HG03196 (cell line): ENCODE measurements around the gene POLG.

Experiments
- ATAC-seq: cut with Tn5 transposase; IDR thresholded peaks from one replicate; pipeline ENCODE4 v1.9.1; 2021; ENCODE audit not compliant: unreplicated experiment

POLG gene

GRCh38 chr15:89327113-89327512 lies 7.5 kb downstream of the POLG start:
- ATAC-seq = no peak

- ATAC-seq = no peak
Observed at GRCh38 chr15:89326316-89326715, 8.3 kb downstream of the POLG start.

GRCh38 chr15:89325039-89325803 lies 9.4 kb downstream of the POLG start:
- no peak for ATAC-seq

- ATAC-seq = no peak
Observed at GRCh38 chr15:89323825-89324224, 10.8 kb downstream of the POLG start.

- no peak for ATAC-seq
Observed at GRCh38 chr15:89322822-89323221, 11.8 kb downstream of the POLG start.

- no peak for ATAC-seq
Observed at GRCh38 chr15:89321521-89322410, 12.9 kb downstream of the POLG start.

- no peak for ATAC-seq
Observed at GRCh38 chr15:89320200-89320599, 14.4 kb downstream of the POLG start.

- no peak for ATAC-seq
Observed at GRCh38 chr15:89319678-89320077, 14.9 kb downstream of the POLG start.

GRCh38 chr15:89317186-89317720 lies 17.4 kb downstream of the POLG start:
- no peak for ATAC-seq

- no peak for ATAC-seq
Observed at GRCh38 chr15:89316504-89316903, 18.1 kb downstream of the POLG start.

- no peak for ATAC-seq
Observed at GRCh38 chr15:89315375-89315929, 19.2 kb downstream of the POLG start.

- no peak for ATAC-seq
Observed at GRCh38 chr15:89309993-89310392, 24.6 kb downstream of the POLG start.

GRCh38 chr15:89308236-89308635 lies 26.4 kb downstream of the POLG start:
- ATAC-seq = no peak

- no peak for ATAC-seq
Observed at GRCh38 chr15:89307791-89308190, 26.8 kb downstream of the POLG start.

GRCh38 chr15:89307046-89307587 lies 27.5 kb downstream of the POLG start:
- no peak for ATAC-seq

GRCh38 chr15:89305395-89305794 lies 29.2 kb downstream of the POLG start:
- ATAC-seq = no peak

GRCh38 chr15:89303986-89304385 lies 30.6 kb downstream of the POLG start:
- ATAC-seq = no peak

GRCh38 chr15:89301304-89302089 lies 33.1 kb downstream of the POLG start:
- no peak for ATAC-seq

- no peak for ATAC-seq
Observed at GRCh38 chr15:89299896-89300295, 34.7 kb downstream of the POLG start.

- no peak for ATAC-seq
Observed at GRCh38 chr15:89293012-89293411, 41.6 kb downstream of the POLG start.
